ENCODE measurements around the gene ZFP1. TPM values are rescaled to one million over a fixed set of nuclear protein-coding genes. Genes with fewer than 3 reads are reported as not detected.
"Not testable (repeated sequence)": the region's sequence is repeated elsewhere in the genome, so short reads cannot be mapped to it uniquely, and the experiment has no call there.

ZFP1 gene
- total and polyA plus RNA-seq, 3 donors from 2014 or later, result 12.3 to 14.6 (median 14.0) TPM

DNA sequence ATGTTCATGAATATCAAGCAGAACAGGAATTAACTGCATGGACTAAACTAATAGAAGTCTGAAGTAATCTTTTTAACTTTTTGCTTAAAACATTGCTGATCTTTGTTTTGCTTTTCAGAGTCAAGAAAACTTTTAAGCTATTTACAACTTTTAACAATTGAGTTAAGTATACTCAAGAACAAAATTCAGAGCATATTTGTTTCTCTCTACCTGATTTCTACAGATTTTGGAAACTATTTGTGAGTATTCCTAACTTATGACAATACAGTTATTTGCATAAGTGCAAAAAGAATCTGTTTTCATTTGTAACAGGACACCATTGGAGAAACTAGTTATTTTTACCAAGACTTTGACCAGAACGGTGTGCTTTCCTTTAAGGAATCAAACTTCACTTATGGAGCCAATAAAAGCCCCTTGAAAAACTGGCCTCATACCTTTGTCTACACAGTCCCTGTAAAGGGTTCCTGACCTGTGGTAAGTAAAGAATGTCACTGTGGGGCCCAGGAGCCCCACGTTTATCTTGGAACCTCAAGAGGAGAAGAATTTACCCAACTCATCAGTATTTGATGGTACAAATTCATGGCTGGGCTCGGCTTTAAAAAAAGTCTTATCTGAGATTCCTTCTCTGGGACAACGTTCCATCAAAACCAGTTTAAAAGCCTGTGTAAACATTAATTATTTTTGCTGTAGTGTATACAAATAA, 20.5 kb upstream of the ZFP1 start:
- H3K36me3 ChIP-seq (ENCODE audit: low read depth, missing control alignments), result no peaks in the 10 kb centered on the region
- no peak for DNase-seq
- intact Hi-C loops (cut with DNase I; ENCODE audit: low total_unique reads), result no loop called here
- no peak overlapping the region for H3K4me3 ChIP-seq
- H3K27me3 ChIP-seq, result no peaks in the 10 kb centered on the region
- no peaks in the 10 kb centered on the region for H3K4me1 ChIP-seq
- 65 to 71% methylated on average over 4 of the region's 4 CpGs for WGBS, 2 donors
- no peak overlapping the region for H3K27ac ChIP-seq
- TF ChIP-seq POLR2A (IDR thresholded peaks at IDR 0.05) (no peak), CTCF (IDR thresholded peaks at IDR 0.05) (no peak)
- H3K9me3 ChIP-seq, result no peaks in the 10 kb centered on the region

DNA sequence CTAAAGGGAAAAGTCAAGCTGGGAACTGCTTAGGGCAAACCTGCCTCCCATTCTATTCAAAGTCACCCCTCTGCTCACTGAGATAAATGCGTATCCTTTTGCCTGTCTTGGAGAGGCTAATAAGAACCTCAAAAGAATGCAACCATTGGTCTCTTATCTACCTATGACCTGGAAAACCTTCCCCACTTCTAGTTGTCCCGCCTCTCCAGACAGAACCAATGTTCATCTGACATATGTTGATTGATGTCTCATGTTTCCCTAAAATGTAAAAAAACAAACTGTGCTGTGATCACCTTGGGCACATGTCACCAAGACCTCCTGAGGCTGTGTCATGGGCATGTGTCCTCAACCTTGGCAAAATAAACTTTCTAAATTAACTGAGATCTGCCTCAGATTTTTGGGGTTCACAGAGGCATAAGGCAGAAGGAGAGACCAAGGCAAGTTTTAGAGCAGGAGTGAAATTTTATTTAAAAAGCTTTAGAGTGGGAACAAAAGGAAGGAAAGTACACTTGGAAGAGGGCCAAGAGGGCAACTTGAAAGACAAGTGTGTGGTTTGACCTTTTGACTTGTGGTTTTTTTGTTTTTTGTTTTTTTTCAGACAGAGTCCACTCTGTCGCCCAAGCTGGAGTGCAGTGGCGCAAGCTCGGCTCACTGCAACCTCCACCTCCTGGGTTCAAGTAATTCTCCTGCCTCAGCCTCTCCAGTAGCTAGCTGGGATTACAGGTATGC, 18.7 kb upstream of the ZFP1 start:
- DNase-seq; H3K4me3 ChIP-seq; H3K27me3 ChIP-seq; intact Hi-C loops (cut with DNase I; ENCODE audit: low total_unique reads); H3K4me1 ChIP-seq; H3K27ac ChIP-seq; H3K36me3 ChIP-seq (ENCODE audit: low read depth, missing control alignments); H3K9me3 ChIP-seq: not testable (repeated sequence)
- 68 to 85% methylated on average over 5 of the region's 5 CpGs for WGBS, 2 donors

- TF ChIP-seq CTCF (IDR thresholded peaks at IDR 0.05) (no peak), POLR2A (IDR thresholded peaks at IDR 0.05) (no peak)
- no peaks in the 10 kb centered on the region for H3K9me3 ChIP-seq
- DNase-seq, result no peak
- H3K36me3 ChIP-seq (ENCODE audit: low read depth, missing control alignments), result no peaks in the 10 kb centered on the region
- intact Hi-C loops (cut with DNase I; ENCODE audit: low total_unique reads), result no loop called here
- no peaks in the 10 kb centered on the region for H3K27me3 ChIP-seq
- H3K4me3 ChIP-seq, result no peak overlapping the region
- 80 to 82% methylated on average over 9 of the region's 9 CpGs for WGBS, 2 donors
- no peaks in the 10 kb centered on the region for H3K4me1 ChIP-seq
- no peak overlapping the region for H3K27ac ChIP-seq
Observed at GRCh38 chr16:75130150-75130771, 18.1 kb upstream of the ZFP1 start.

GRCh38 chr16:75131081-75131480, 17.2 kb upstream of the ZFP1 start:
- intact Hi-C loops (cut with DNase I; ENCODE audit: low total_unique reads), result no loop called here
- no peaks in the 10 kb centered on the region for H3K4me1 ChIP-seq

More at GRCh38 chr16:75131081-75131480, 17.2 kb upstream of the ZFP1 start:
- no peaks in the 10 kb centered on the region for H3K27me3 ChIP-seq
- 68 to 83% methylated on average over 7 of the region's 7 CpGs for WGBS, 2 donors
- no peak overlapping the region for H3K27ac ChIP-seq
- TF ChIP-seq CTCF (IDR thresholded peaks at IDR 0.05), result no peak
- no peak for TF ChIP-seq POLR2A (IDR thresholded peaks at IDR 0.05)
- no peak overlapping the region for H3K4me3 ChIP-seq
- H3K9me3 ChIP-seq, result no peaks in the 10 kb centered on the region
- no peaks in the 10 kb centered on the region for H3K36me3 ChIP-seq (ENCODE audit: low read depth, missing control alignments)
- no peak for DNase-seq
